ENCODE measurements around the gene AKAP6.
"Not testable (repeated sequence)": the region's sequence is repeated elsewhere in the genome, so short reads cannot be mapped to it uniquely, and the experiment has no call there.

AKAP6 gene

GRCh38 chr14:32443890-32444661 is 115.0 kb downstream of the AKAP6 start:
- Mint-ChIP-seq H3K36me3 (peaks cover 1 to 3% of the 10 kb centered on the region in 2 donors), H3K4me3 (no peak overlapping the region), H3K27me3 (no peaks in the 10 kb centered on the region), H3K27ac (no peak overlapping the region), H3K9me3 (no peaks in the 10 kb centered on the region), H3K4me1 (peaks cover 2 to 4% of the 10 kb centered on the region in 2 donors)
- ATAC-seq (replicated peaks) (no peak), DNase-seq (no peak)

DNA sequence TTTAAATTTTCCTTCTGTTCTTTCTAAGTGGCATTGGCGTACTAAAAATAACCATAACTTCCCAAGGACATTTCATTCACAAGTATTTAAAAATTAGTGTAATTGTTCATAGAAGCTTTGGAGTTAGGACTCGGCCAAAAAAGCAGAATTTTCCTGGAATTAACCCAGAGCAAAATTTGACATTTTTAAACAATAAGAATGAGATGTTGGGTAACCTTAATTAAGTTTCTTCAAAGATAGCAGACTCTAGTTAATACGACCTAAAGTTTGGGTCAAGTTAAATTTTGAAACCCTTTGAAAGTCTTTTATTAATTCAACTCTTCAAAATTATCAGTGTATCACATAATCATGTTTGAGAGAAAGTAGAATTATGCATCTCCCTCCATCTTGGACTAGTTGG is 118.3 kb downstream of the AKAP6 start:
- no peak for ATAC-seq (replicated peaks)
- H3K27ac Mint-ChIP-seq, result no peak overlapping the region
- no peak for DNase-seq
- no peaks in the 10 kb centered on the region for H3K9me3 Mint-ChIP-seq
- peaks cover 0 to 2% of the 10 kb centered on the region in 2 donors for H3K4me1 Mint-ChIP-seq
- no peaks in the 10 kb centered on the region for H3K27me3 Mint-ChIP-seq
- H3K36me3 Mint-ChIP-seq, result no peaks in the 10 kb centered on the region
- no peak overlapping the region for H3K4me3 Mint-ChIP-seq

GRCh38 chr14:32449648-32450047 is 120.5 kb downstream of the AKAP6 start:
- H3K36me3 Mint-ChIP-seq, result no peaks in the 10 kb centered on the region
- ATAC-seq (replicated peaks) (no peak), DNase-seq (no peak)
- H3K4me3 Mint-ChIP-seq, result no peak overlapping the region
- H3K27me3 Mint-ChIP-seq, result peaks cover under 1% of the 10 kb centered on the region in 2 donors
- H3K9me3 Mint-ChIP-seq, result no peaks in the 10 kb centered on the region
- H3K27ac Mint-ChIP-seq, result no peak overlapping the region
- H3K4me1 Mint-ChIP-seq, result no peaks in the 10 kb centered on the region

DNA sequence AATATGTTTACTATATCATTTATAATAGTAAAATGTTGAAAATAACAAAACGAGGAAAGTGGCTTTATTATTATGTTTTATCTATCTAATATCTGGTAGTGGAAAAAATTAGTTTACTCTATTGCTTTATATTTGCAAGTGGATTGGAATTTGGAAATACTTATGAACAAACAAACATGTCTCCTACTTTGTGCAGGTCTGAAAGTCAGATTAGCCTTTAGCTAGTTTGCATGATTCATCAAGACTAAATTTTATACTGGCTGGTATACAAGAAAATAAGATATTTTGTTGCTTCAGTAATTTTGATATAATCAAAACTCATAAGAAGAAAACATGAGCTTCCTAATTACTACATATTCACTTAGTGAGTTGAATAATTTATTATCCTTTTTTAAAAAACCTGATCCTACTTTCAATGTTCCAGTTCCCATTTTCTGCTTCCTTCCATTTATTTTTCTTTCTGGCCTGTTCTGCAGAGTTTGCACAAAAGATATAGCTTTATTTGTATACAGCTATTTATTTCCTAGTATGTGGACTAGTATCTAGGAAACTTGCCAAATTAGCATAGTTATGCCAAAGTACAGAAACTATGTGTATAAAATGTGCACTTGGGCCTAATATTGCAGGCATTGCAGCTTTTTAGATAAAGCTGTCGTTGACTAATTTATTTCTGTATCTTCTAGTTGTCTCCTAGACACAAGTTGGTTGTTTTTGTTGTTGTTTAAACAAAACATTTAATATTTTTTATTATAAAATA is 122.0 kb downstream of the AKAP6 start:
- H3K27me3 Mint-ChIP-seq, result peaks cover 4 to 5% of the 10 kb centered on the region in 2 donors
- no peak overlapping the region for H3K4me3 Mint-ChIP-seq
- H3K4me1 Mint-ChIP-seq, result no peaks in the 10 kb centered on the region
- DNase-seq (no peak), ATAC-seq (replicated peaks) (no peak)
- H3K36me3 Mint-ChIP-seq, result no peaks in the 10 kb centered on the region
- no peaks in the 10 kb centered on the region for H3K9me3 Mint-ChIP-seq
- H3K27ac Mint-ChIP-seq, result no peak overlapping the region

DNA sequence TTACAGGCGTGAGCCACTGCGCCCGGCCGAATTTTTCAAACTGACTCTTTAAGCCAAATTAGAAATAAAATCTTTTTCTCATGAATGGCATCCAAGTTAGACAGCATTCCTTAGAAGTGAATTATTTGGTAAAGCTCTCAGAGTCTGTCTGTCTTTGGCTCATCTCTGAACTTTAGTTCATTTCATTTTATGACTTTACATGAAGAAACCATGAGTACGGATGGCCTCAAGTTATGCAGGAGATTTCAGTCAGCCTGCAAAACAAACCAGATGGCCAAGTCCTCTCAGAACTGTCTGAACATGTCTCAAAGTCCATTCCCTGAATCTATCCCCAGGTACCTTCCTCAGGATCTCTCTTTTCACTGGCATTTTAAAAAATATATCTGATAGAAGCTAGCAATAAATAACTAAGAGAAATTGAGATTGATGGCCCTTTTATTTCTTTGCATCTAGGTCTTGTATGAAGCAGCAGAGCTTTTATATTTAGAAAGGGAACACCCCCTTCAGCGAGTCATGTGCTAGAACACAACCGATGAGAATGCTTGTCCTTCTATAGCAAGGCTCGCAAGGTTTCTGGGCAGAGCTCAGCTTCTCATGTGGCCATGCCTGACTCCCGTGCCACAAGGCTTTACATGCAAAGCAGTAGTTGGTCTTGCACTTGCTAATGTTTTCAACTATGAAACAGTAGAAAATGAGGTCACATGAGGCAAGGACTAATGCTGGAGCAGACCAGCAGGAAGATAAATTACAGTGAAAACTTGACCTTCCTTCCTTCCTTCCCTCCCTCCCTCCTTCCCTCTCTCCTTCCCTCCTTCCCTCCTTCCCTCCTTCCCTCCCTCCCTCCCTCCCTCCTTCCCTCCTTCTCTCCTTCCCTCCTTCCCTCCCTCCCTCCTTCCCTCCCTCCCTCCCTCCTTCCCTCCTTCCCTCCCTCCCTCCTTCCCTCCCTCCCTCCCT is 125.0 kb downstream of the AKAP6 start:
- Mint-ChIP-seq H3K27ac (no peak overlapping the region), H3K27me3 (peaks cover 4 to 11% of the 10 kb centered on the region in 2 donors), H3K4me3 (no peak overlapping the region), H3K9me3 (no peaks in the 10 kb centered on the region), H3K4me1 (no peaks in the 10 kb centered on the region), H3K36me3 (peaks cover 0 to 2% of the 10 kb centered on the region in 2 donors)
- ATAC-seq (replicated peaks) (no peak), DNase-seq (no peak)

DNA sequence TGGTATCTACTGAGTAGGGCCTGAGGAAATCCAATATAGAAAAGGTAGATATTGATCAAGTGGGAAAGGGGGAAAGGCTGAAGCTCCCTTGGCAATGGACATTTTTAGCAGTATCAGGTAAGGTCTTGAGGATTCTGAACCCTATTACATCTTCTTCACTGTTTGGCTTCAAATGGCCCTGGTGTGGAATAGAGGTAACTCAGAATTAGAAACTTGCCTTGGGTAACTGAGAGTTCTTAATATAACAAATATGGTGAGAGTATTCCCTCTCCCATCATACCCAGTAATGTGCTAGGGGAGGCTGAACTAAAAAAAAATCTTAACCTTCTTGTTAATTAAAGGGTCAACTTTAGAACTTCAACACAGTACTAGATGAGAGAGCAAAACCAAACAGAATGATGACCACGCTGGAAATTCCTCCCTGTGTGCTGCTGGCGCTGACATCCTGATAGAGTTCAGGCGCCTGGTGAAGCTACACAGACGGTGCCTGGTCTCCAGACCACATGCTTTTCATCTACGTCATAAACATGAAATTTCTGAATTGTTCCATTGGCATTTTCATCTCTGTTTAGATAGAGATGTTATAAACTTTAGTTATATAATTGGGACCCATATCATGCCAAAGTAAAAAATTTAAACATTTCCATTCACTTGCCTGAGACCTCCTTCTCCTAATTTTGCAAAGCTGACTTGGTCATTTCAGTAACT is 128.3 kb downstream of the AKAP6 start:
- no peak for ATAC-seq (replicated peaks)
- Mint-ChIP-seq H3K4me1 (no peaks in the 10 kb centered on the region), H3K9me3 (peaks cover 4 to 10% of the 10 kb centered on the region in 2 donors), H3K4me3 (no peak overlapping the region), H3K27me3 (peaks cover 11 to 20% of the 10 kb centered on the region in 2 donors), H3K36me3 (peaks cover 3 to 7% of the 10 kb centered on the region in 2 donors), H3K27ac (no peak overlapping the region)
- no peak for DNase-seq

DNA sequence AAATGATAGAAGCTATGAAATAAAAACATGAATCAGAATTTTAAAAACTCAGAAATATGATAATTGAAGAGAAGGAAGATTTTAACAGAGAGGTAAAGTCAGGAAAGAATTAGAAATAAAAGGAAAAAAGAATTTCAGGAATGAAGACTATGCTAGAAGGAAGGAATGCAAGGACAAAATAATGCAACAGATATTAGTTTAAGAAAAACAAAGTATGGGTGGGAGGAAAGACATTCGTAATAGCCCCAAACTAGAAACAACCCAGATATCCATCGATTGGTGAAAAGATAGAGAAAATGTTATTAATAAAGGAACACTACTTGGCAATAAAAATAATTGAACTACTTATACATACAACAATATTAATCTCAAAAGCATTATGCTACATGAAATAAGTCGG is 129.6 kb downstream of the AKAP6 start:
- H3K27me3 Mint-ChIP-seq, result peaks cover 11 to 28% of the 10 kb centered on the region in 2 donors
- no peak overlapping the region for H3K27ac Mint-ChIP-seq
- peaks cover 13 to 22% of the 10 kb centered on the region in 2 donors for H3K9me3 Mint-ChIP-seq
- DNase-seq (no peak), ATAC-seq (replicated peaks) (no peak)
- H3K4me3 Mint-ChIP-seq, result no peak overlapping the region
- H3K36me3 Mint-ChIP-seq, result peaks cover 5 to 7% of the 10 kb centered on the region in 2 donors
- no peaks in the 10 kb centered on the region for H3K4me1 Mint-ChIP-seq

DNA sequence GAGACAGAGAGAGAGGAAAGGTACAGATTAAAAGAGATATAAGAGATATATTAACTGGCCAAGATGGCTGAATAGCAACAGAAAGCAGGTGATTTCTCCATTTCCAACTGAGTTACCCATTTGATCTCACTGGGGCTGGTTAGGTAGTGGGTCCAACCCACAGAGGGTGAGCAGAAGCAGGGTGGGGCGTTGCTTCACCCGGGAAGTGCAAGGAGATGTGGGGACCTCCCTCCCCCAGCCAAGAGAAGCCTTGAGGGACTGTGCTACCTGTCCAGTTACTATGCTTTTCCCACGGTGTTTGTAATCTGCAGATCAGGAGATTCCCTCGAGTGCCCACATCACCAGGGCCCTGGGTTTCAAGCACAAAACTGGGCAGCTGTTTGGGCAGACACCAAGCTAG is 131.2 kb downstream of the AKAP6 start:
- ATAC-seq (replicated peaks) (no peak), DNase-seq (no peak)
- Mint-ChIP-seq H3K4me1 (no peaks in the 10 kb centered on the region), H3K4me3 (no peak overlapping the region), H3K27me3 (peaks cover 9 to 24% of the 10 kb centered on the region in 2 donors), H3K9me3 (peaks cover 16 to 31% of the 10 kb centered on the region in 2 donors), H3K36me3 (peaks cover 5 to 7% of the 10 kb centered on the region in 2 donors), H3K27ac (no peak overlapping the region)

DNA sequence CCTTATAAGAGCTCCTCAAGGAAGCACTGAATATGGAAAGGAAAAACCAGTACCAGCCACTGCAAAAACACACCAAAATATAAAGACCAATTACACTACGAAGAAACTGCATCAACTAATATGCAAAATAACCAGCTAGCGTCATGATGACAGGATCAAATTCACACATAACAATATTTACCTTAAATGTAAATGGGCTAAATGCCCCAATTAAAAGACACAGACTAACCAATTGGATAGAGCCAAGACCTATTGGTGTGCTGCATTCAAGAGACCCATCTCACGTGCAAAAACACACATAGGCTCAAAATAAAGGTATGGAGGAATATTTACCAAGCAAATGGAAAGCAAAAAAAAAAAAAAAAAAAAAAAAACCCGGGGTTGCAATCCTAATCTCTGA is 133.5 kb downstream of the AKAP6 start:
- H3K27ac Mint-ChIP-seq; H3K4me1 Mint-ChIP-seq; ATAC-seq (replicated peaks); H3K36me3 Mint-ChIP-seq; DNase-seq; H3K4me3 Mint-ChIP-seq: not testable (repeated sequence)
- peaks cover 19 to 34% of the 10 kb centered on the region in 2 donors for H3K9me3 Mint-ChIP-seq
- peaks cover 9 to 24% of the 10 kb centered on the region in 2 donors for H3K27me3 Mint-ChIP-seq

- ATAC-seq (replicated peaks), result no peak
- Mint-ChIP-seq H3K27me3 (peaks cover 10% of the 10 kb centered on the region in 2 donors), H3K27ac (no peak overlapping the region), H3K4me1 (peaks cover 0 to 5% of the 10 kb centered on the region in 2 donors), H3K4me3 (no peak overlapping the region), H3K36me3 (no peaks in the 10 kb centered on the region), H3K9me3 (peaks cover 6 to 11% of the 10 kb centered on the region in 2 donors)
- DNase-seq, result no peak
Observed at GRCh38 chr14:32468955-32469354, 139.9 kb downstream of the AKAP6 start.

DNA sequence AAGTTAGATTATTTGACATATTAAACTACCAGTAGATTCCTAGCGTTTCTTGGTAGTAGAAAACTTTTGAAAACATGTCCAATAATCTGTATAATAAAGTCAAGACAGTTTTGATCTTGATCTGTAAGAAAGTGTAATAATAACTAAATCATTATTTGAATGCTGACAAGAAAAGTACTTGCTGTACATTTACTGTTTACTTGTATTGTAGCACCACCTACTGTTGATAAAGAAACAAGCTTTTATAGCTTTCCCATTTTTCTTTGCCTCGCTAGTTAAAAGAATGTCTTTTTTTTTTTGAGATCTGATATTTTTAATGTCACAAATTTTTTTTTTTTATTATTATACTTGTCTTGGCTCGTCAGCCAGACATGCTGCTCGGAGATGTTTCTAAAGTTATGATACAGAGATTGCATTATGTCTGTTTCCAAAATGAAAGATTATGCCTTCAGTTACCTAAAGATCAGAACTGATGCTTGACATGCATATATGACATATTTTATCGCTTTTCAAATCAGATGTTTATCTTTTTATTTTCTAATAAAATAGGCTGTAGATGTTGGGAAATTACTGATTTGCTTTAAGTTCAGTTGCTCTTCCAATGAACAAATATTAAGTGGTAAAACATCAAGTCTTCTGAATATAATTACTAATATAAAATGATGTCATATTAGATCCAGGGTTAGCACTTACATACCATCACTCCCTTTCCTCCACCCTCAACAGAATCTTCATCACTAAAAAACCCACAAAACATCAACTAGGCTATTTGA is 140.5 kb downstream of the AKAP6 start:
- Mint-ChIP-seq H3K36me3 (no peaks in the 10 kb centered on the region), H3K9me3 (peaks cover 6 to 10% of the 10 kb centered on the region in 2 donors), H3K27me3 (peaks cover 10 to 16% of the 10 kb centered on the region in 2 donors), H3K4me1 (peaks cover 0 to 5% of the 10 kb centered on the region in 2 donors), H3K4me3 (no peak overlapping the region), H3K27ac (no peak overlapping the region)
- peak in 1 of 2 donors; percentile 45 for ATAC-seq (replicated peaks)
- no peak for DNase-seq

- H3K27me3 Mint-ChIP-seq, result peaks cover 7 to 16% of the 10 kb centered on the region in 2 donors
- DNase-seq (no peak), ATAC-seq (replicated peaks) (no peak)
Observed at GRCh38 chr14:32470161-32470715, 141.1 kb downstream of the AKAP6 start.

DNA sequence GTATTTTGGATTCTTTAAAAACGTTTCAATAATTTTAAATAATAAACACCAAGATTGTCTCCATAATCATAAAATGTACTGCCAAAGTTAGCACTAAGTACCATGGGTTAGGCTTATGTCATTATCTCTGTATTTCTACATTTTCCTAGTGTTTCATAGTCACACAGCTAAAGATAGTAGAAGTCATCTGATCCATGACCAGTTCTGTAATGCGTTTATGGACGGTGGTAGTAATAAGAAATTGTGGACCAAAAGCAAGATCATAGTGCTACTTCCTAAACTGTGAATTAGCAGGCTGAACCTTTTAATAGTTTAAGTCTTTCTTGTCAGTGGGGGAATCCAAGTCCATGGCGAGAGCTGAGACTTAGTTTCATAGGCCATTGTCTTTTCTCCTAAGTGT is 142.1 kb downstream of the AKAP6 start:
- DNase-seq, result no peak

More at GRCh38 chr14:32470161-32470715, 141.1 kb downstream of the AKAP6 start:
- Mint-ChIP-seq H3K9me3 (peaks cover 3 to 4% of the 10 kb centered on the region in 2 donors), H3K4me3 (no peak overlapping the region), H3K27ac (no peak overlapping the region), H3K4me1 (peaks cover 0 to 5% of the 10 kb centered on the region in 2 donors), H3K36me3 (no peaks in the 10 kb centered on the region)

More for the DNA sequence above, 142.1 kb downstream of the AKAP6 start:
- H3K4me1 Mint-ChIP-seq, result peaks cover 0 to 5% of the 10 kb centered on the region in 2 donors
- no peak for ATAC-seq (replicated peaks)
- H3K36me3 Mint-ChIP-seq, result no peaks in the 10 kb centered on the region
- no peaks in the 10 kb centered on the region for H3K9me3 Mint-ChIP-seq
- H3K4me3 Mint-ChIP-seq, result no peak overlapping the region
- H3K27me3 Mint-ChIP-seq, result peaks cover 7 to 16% of the 10 kb centered on the region in 2 donors
- no peak overlapping the region for H3K27ac Mint-ChIP-seq

Data from stimulated activated naive B cell treated with anti-CD40 and anti-IgM and Interleukin-4, amounts not matched to agents 10 μg/mL and 1 μg/mL and 100 μg/mL, for 72 hours (primary cell).